Dermis blood vessel endothelial cell (primary cell): ENCODE measurements around the gene AGFG2. TPM values are rescaled to one million over a fixed set of nuclear protein-coding genes. Genes with fewer than 3 reads are reported as not detected.

Experiments
- DNase-seq: peaks from one replicate; pipeline ENCODE4 v3.0.0; 2010
- total RNA-seq: library from RNA; depleted of rRNA; stranded (reverse); fragments of >200 nt; gene quantifications from 2 replicates; pipeline ENCODE4 v1.2.3, GENCODE V29; 2014

AGFG2 gene
- total RNA-seq, 1 donor from 2014 or later: 49.5 TPM

- no peak for DNase-seq
Measured at GRCh38 chr7:100613412-100614175, 74.6 kb downstream of the AGFG2 start.

DNA sequence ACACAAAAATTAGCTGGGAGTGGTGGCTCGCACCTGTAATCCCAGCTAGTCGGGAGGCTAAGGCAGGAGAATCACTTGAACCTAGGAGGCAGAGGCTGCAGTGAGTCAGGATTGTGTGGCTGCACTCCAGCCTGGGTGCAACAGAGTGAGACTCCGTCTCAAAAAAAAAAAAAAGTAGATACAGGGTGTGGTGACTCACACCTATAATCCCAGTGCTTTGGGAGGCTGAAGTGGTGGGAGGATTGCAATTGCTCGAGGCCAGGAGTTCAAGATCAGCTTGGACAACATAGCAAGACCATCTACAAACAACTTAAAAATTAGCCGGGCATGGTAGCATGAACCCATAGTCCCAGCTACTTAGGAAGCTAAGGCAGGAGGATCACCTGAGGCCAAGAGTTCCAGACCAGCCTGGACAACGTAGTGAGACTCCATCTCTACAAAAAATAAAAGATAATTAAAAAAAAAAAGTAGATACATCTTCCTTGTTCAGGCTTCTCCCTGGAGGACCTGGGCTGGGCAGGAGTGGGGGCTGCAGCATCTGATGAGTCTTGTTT is 75.4 kb downstream of the AGFG2 start:
- no peak for DNase-seq

Other genes with a start within 250 kb of the AGFG2 start
- not detected in 2 replicates for gene SPDYE3, start 231.5 kb upstream of the AGFG2 start, total RNA-seq
- 11.6 and 17.0 TPM in 2 replicates for gene PILRB, start 181.1 kb upstream of the AGFG2 start, total RNA-seq
- 0.68 TPM in 1 of 2 replicates, not detected in the other for gene PILRA, start 165.7 kb upstream of the AGFG2 start, total RNA-seq
- 0.51 and 0.98 TPM in 2 replicates for gene ZCWPW1, start 110.5 kb upstream of the AGFG2 start, total RNA-seq
- gene MEPCE, start 109.4 kb upstream of the AGFG2 start, total RNA-seq: 54.3 and 56.5 TPM in 2 replicates
- gene PPP1R35, start 102.7 kb upstream of the AGFG2 start, total RNA-seq: 19.3 and 28.1 TPM in 2 replicates
- gene SPACDR, start 74.9 kb upstream of the AGFG2 start, total RNA-seq: 0.34 and 0.93 TPM in 2 replicates
- gene TSC22D4, start 60.0 kb upstream of the AGFG2 start, total RNA-seq: 32.3 and 44.2 TPM in 2 replicates
- 4.3 and 5.4 TPM in 2 replicates for gene NYAP1, start 55.3 kb upstream of the AGFG2 start, total RNA-seq
- not detected in 2 replicates for gene SAP25, start 34.7 kb downstream of the AGFG2 start, total RNA-seq
- gene LRCH4, start 46.9 kb downstream of the AGFG2 start, total RNA-seq: 12.1 and 20.3 TPM in 2 replicates
- gene FBXO24, start 47.1 kb downstream of the AGFG2 start, total RNA-seq: 0.60 TPM in 1 of 2 replicates, not detected in the other
- gene PCOLCE, start 63.2 kb downstream of the AGFG2 start, total RNA-seq: 0.51 and 0.56 TPM in 2 replicates
- 4.9 and 10.3 TPM in 2 replicates for gene MOSPD3, start 73.3 kb downstream of the AGFG2 start, total RNA-seq
- 0.68 and 0.70 TPM in 2 replicates for gene TFR2, start 102.3 kb downstream of the AGFG2 start, total RNA-seq
- not detected in 2 replicates for gene ACTL6B, start 117.2 kb downstream of the AGFG2 start, total RNA-seq
- 85.4 and 154 TPM in 2 replicates for gene GNB2, start 134.5 kb downstream of the AGFG2 start, total RNA-seq
- gene GIGYF1, start 155.0 kb downstream of the AGFG2 start, total RNA-seq: 18.0 and 20.8 TPM in 2 replicates
- gene POP7, start 166.9 kb downstream of the AGFG2 start, total RNA-seq: 28.1 and 34.2 TPM in 2 replicates
- not detected in 2 replicates for gene EPO, start 181.3 kb downstream of the AGFG2 start, total RNA-seq
- gene ZAN, start 194.4 kb downstream of the AGFG2 start, total RNA-seq: not detected in 2 replicates